ENCODE measurements around the gene SPECC1. TPM values are rescaled to one million over a fixed set of nuclear protein-coding genes. Genes with fewer than 3 reads are reported as not detected.
A peak's percentile ranks its signal among the peaks of the same experiment; 100 is the strongest.
"Not testable (repeated sequence)": the region's sequence is repeated elsewhere in the genome, so short reads cannot be mapped to it uniquely, and the experiment has no call there.

Gene SPECC1
- total and polyA plus RNA-seq, 12 donors: 19.2 to 96.1 (median 40.3) TPM

DNA sequence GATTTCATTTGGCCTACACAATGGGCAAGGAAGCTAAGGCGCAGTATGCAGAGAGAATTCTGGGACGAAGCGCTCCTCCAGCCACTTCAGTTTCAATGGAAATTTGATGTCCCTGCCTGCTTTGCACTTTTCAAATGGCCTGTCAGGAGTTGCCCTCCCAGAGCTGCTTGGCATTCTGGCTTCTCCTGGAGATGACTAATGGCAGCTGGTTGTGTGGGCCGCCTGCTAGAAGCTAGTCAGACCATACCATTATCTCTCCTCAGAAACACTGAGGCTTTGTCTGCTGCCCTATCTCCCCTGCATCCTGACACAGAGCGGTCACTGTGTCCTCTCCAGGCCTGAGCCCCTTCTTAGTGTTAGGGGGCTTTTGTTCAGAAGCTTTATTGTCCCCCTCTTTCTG is 180.1 kb downstream of the SPECC1 start:
- TF ChIP-seq, protein P1, sequence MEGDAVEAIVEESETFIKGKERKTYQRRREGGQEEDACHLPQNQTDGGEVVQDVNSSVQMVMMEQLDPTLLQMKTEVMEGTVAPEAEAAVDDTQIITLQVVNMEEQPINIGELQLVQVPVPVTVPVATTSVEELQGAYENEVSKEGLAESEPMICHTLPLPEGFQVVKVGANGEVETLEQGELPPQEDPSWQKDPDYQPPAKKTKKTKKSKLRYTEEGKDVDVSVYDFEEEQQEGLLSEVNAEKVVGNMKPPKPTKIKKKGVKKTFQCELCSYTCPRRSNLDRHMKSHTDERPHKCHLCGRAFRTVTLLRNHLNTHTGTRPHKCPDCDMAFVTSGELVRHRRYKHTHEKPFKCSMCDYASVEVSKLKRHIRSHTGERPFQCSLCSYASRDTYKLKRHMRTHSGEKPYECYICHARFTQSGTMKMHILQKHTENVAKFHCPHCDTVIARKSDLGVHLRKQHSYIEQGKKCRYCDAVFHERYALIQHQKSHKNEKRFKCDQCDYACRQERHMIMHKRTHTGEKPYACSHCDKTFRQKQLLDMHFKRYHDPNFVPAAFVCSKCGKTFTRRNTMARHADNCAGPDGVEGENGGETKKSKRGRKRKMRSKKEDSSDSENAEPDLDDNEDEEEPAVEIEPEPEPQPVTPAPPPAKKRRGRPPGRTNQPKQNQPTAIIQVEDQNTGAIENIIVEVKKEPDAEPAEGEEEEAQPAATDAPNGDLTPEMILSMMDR (IDR thresholded peaks at IDR 0.05): no peak
- TF ChIP-seq POLR2A (IDR thresholded peaks at IDR 0.05): no peak
- Histone ChIP-seq H3K4me1 (replicated peaks in 1 of 2) (peaks cover 0 to 21% of the 10 kb centered on the region in 2 donors), H3K9me3 (replicated peaks in 1 of 3) (no peaks in the 10 kb centered on the region), H3K4me3 (no peak overlapping the region), H3K27me3 (no peaks in the 10 kb centered on the region), H3K36me3 (replicated peaks in 1 of 2) (no peaks in the 10 kb centered on the region), H3K27ac (peak overlapping the region in 3 of 5 donors; percentile 4 to 21 (median 17))
- intact Hi-C loops (cut with DNase I): no loop called here
- WGBS, 4 donors: 69 to 78% (median 71%) methylated on average over 3 to 5 of the region's 5 CpGs
- DNase-seq: peak; percentile 42 to 74 (median 57)

DNA sequence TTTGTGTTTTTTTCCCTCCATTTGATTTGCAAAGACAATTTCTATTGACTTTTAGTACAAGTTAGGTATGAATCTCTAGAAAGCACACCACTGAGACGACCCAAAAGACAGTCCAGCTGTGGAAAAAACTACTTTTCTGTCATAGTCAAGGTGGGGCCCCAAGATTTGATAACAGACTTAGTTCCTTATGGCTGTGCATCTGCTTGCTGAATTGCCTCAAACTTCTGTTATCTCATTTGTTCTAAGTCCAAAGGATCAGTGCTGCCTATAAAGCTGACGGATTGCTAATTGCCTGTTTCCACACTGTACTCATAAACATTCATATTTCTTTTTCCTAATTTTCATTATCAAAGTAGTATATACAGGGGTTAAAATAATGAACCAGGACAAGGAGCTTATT is 180.8 kb downstream of the SPECC1 start:
- Histone ChIP-seq H3K36me3 (replicated peaks in 1 of 2) (no peaks in the 10 kb centered on the region), H3K4me1 (replicated peaks in 1 of 2) (peaks cover 0 to 21% of the 10 kb centered on the region in 2 donors), H3K27ac (peak overlapping the region in 2 of 5 donors; percentile 4 to 21), H3K4me3 (no peak overlapping the region), H3K9me3 (replicated peaks in 1 of 3) (no peaks in the 10 kb centered on the region), H3K27me3 (no peaks in the 10 kb centered on the region)
- 77 to 81% (median 80%) methylated on average over 2 of the region's 2 CpGs for WGBS, 4 donors
- TF ChIP-seq, protein P1 (IDR thresholded peaks at IDR 0.05): no peak
- TF ChIP-seq POLR2A (IDR thresholded peaks at IDR 0.05): no peak
- no peak for DNase-seq
- intact Hi-C loops (cut with DNase I): no loop called here

DNA sequence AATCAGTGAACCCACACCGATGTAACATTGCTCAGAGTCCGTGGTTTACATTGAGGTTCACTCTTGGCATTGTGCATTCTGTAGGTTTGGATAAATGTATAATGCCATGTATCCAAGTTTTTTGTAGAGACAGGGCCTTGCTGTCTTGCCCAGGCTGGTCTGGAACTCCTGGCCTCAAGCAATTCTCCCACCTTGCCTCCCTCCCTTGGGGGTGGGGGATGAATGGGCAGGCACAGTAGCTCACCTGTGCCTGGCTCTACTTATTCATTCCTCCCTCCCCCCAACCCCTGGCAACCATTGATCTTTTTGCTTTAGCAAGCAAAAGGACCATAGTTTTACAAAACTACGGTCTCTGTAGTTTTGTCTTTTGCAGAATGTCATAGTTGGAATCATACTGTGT is 181.4 kb downstream of the SPECC1 start:
- no peak for DNase-seq
- TF ChIP-seq, protein P1 (IDR thresholded peaks at IDR 0.05): no peak
- TF ChIP-seq POLR2A (IDR thresholded peaks at IDR 0.05): no peak
- Histone ChIP-seq H3K4me3 (no peak overlapping the region), H3K9me3 (replicated peaks in 1 of 3) (no peaks in the 10 kb centered on the region), H3K4me1 (replicated peaks in 1 of 2) (peaks cover 0 to 21% of the 10 kb centered on the region in 2 donors), H3K36me3 (replicated peaks in 1 of 2) (no peaks in the 10 kb centered on the region), H3K27me3 (no peaks in the 10 kb centered on the region), H3K27ac (no peak overlapping the region)
- 86 to 96% (median 91%) methylated on average over 3 of the region's 3 CpGs for WGBS, 4 donors
- intact Hi-C loops (cut with DNase I): no loop called here

DNA sequence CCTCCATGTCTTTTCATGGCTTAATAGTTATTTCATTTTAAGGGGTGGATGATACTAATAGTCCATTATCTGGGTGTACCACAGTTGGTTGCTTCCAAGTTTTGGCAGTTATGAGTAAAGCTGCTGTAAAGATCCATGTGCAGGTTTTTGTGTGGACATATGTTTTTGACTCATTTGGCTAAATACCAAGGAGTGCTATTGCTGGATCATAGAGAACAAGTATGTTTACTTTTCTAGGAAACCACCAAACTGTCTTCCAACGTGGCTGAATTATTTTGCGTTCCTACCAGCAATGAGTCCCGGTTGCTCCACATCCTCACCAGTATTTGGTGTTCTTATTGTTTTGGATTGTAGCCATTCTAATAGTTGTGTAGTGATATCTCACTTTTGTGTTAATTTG is 181.9 kb downstream of the SPECC1 start:
- peaks cover 0 to 21% of the 10 kb centered on the region in 2 donors for H3K4me1 ChIP-seq (replicated peaks in 1 of 2)
- no peak overlapping the region for H3K27ac ChIP-seq
- H3K27me3 ChIP-seq: no peaks in the 10 kb centered on the region
- DNase-seq: no peak
- H3K9me3 ChIP-seq (replicated peaks in 1 of 3): no peaks in the 10 kb centered on the region
- no peak overlapping the region for H3K4me3 ChIP-seq
- H3K36me3 ChIP-seq (replicated peaks in 1 of 2): no peaks in the 10 kb centered on the region
- intact Hi-C loops (cut with DNase I): no loop called here
- WGBS, 4 donors: 74 to 83% (median 80%) methylated on average over 3 of the region's 3 CpGs
- TF ChIP-seq POLR2A (IDR thresholded peaks at IDR 0.05): no peak
- TF ChIP-seq, protein P1 (IDR thresholded peaks at IDR 0.05): no peak

DNA sequence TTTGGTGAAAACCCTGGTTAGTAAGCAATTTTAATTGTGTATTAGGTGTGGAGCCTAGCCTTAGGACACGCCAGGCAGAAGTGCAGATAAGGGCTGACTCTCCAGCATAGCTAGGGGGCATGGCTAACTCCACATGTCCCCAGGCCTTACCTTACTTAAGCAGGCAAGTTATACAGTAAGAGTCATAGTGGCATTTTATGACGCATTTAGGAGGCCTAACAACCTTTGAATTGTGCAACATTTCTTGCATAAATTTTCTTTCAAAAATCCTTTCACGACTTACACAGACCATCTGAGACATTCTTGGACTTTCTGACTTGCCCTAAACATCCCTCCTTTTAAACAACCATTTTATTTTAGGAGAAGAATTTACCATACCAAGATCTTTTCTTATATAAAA is 187.1 kb downstream of the SPECC1 start:
- not testable (repeated sequence) for H3K27ac ChIP-seq
- WGBS, 4 donors: 81 to 91% (median 82%) methylated on average over 3 of the region's 3 CpGs

More for the DNA sequence above, 187.1 kb downstream of the SPECC1 start:
- H3K9me3 ChIP-seq (replicated peaks in 1 of 3); H3K4me3 ChIP-seq; DNase-seq; intact Hi-C loops (cut with DNase I); H3K36me3 ChIP-seq (replicated peaks in 1 of 2); H3K27me3 ChIP-seq: not testable (repeated sequence)
- H3K4me1 ChIP-seq (replicated peaks in 1 of 2): peaks cover 5 to 21% of the 10 kb centered on the region in 2 donors

All from adrenal gland (tissue), 12 donors.